Endothelial cell (in vitro differentiated cells): ENCODE results near the gene CHRNA4. TPM values are rescaled to one million over a fixed set of nuclear protein-coding genes. Genes with fewer than 3 reads are reported as not detected.

Experiments used
- DNase-seq: peaks from one replicate; pipeline ENCODE4 v3.0.0; 2021; ENCODE audit warnings: low spot score
- H3K27ac Mint-ChIP-seq: one replicate; pipeline ENCODE4 v1.8.0; 2021; ENCODE audit warnings: mixed read lengths, inconsistent platforms; ENCODE audit not compliant: unreplicated experiment
- H3K27me3 Mint-ChIP-seq: one replicate; pipeline ENCODE4 v1.8.0; 2021; ENCODE audit warnings: mild to moderate bottlenecking, moderate library complexity, mixed read lengths, inconsistent platforms; ENCODE audit not compliant: unreplicated experiment
- H3K36me3 Mint-ChIP-seq: one replicate; pipeline ENCODE4 v1.8.0; 2021; ENCODE audit warnings: mild to moderate bottlenecking, low read depth, mixed read lengths, inconsistent platforms; ENCODE audit not compliant: unreplicated experiment
- H3K4me1 Mint-ChIP-seq: one replicate; pipeline ENCODE4 v1.8.0; 2021; ENCODE audit warnings: mild to moderate bottlenecking, mixed read lengths, inconsistent platforms; ENCODE audit not compliant: unreplicated experiment
- H3K4me3 Mint-ChIP-seq: one replicate; pipeline ENCODE4 v1.8.0; 2021; ENCODE audit warnings: mild to moderate bottlenecking, mixed read lengths, inconsistent platforms; ENCODE audit not compliant: unreplicated experiment
- H3K9me3 Mint-ChIP-seq: one replicate; pipeline ENCODE4 v1.8.0; 2021; ENCODE audit warnings: mixed read lengths, inconsistent platforms; ENCODE audit not compliant: unreplicated experiment
- total RNA-seq: library from RNA; stranded (reverse); fragmentation: NEBNext Ultra II Directional; extraction: Animal tissue kit (Norgen Biotek cat#: 25700); gene quantifications from one replicate; pipeline ENCODE4 v1.2.1, GENCODE V29; 2021; ENCODE audit not compliant: unreplicated experiment
- TF ChIP-seq, protein P1 (sequence below): fragments of 200-600 bp; sonication (generic); IDR thresholded peaks from one replicate; pipeline ENCODE4 v1.5.0; 2021; ENCODE audit warnings: antibody characterized with exemption; ENCODE audit not compliant: unreplicated experiment

The CHRNA4 gene
- total RNA-seq, 1 donor from 2014 or later = 2.6 TPM

DNA sequence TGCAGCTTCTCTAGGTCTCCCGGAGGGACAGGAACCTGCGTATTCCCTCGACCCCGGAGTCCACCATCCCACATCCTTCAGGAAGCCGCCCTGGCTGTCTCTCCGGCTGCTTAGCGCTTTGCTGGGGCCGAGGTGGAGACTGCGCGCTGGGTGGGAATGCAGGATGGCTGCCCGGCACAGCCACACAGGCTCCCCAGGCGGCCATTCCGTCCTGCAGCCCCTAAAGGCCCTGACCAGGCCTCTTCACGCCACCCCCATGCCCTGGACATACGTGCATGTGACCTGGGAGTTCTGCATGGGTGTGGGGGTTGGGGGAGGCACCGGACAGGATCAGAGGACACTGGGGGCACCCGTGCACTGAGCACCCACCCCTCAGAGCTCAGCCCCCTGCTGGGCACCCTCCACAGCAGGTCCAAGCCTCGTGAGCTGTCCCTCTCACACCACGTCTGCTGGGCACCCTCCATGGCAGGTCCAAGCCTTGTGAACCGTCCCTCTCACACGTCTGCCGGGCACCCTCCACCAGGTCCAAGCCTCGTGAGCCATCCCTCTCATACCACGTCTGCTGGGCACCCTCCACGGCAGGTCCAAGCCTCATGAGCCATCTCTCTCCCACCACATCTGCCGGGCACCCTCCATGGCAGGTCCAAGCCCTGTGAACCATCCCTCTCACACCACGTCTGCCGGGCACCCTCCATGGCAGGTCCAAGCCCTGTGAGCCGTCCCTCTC, 40.4 kb upstream of the CHRNA4 start:
- Mint-ChIP-seq H3K27ac (peak overlapping the region; percentile 9), H3K4me3 (no peak overlapping the region), H3K4me1 (no peaks in the 10 kb centered on the region), H3K27me3 (peaks cover 20% of the 10 kb centered on the region), H3K9me3 (no peaks in the 10 kb centered on the region), H3K36me3 (no peaks in the 10 kb centered on the region)
- TF ChIP-seq, protein P1, sequence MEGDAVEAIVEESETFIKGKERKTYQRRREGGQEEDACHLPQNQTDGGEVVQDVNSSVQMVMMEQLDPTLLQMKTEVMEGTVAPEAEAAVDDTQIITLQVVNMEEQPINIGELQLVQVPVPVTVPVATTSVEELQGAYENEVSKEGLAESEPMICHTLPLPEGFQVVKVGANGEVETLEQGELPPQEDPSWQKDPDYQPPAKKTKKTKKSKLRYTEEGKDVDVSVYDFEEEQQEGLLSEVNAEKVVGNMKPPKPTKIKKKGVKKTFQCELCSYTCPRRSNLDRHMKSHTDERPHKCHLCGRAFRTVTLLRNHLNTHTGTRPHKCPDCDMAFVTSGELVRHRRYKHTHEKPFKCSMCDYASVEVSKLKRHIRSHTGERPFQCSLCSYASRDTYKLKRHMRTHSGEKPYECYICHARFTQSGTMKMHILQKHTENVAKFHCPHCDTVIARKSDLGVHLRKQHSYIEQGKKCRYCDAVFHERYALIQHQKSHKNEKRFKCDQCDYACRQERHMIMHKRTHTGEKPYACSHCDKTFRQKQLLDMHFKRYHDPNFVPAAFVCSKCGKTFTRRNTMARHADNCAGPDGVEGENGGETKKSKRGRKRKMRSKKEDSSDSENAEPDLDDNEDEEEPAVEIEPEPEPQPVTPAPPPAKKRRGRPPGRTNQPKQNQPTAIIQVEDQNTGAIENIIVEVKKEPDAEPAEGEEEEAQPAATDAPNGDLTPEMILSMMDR = no peak
- no peak for DNase-seq

DNA sequence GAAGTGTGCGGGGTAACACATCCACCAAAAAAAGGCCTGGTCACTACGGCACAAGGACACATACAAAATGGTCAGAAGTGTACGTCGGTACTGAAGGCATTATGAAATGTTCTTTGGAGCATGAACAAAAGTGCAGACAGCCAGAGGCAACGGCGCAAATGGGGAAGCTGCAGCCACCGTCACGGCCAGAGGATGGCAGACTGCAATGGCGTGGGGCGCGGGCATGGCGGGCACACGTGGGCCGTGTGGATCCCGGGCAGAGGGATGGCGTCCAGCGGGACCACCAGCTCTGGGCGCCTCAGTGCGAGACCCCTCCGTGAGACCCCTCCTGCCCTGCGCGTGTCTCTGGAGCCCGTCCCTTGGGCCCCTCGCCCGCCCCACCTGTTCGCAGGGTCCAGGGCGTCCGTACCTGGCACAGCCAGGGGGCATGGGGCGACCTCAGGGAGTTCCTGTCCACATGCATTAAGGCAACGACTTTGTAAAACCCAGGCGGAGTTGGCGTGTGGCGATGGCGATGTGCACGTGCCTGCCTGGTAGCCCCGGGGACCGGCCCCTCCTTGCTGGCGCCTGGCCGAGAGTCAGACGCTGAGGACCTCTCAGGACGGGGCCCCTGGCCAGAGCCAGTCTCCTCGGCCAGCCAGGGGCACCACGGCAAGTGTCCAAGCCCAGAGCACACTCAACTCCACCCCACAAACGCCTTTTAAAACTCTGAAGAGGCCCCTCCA, 39.5 kb upstream of the CHRNA4 start:
- no peaks in the 10 kb centered on the region for H3K9me3 Mint-ChIP-seq
- H3K27me3 Mint-ChIP-seq = peaks cover 20% of the 10 kb centered on the region
- H3K4me1 Mint-ChIP-seq = no peaks in the 10 kb centered on the region
- no peak overlapping the region for H3K4me3 Mint-ChIP-seq
- no peaks in the 10 kb centered on the region for H3K36me3 Mint-ChIP-seq
- peak overlapping the region; percentile 57 for H3K27ac Mint-ChIP-seq
- TF ChIP-seq, protein P1 = no peak
- no peak for DNase-seq

DNA sequence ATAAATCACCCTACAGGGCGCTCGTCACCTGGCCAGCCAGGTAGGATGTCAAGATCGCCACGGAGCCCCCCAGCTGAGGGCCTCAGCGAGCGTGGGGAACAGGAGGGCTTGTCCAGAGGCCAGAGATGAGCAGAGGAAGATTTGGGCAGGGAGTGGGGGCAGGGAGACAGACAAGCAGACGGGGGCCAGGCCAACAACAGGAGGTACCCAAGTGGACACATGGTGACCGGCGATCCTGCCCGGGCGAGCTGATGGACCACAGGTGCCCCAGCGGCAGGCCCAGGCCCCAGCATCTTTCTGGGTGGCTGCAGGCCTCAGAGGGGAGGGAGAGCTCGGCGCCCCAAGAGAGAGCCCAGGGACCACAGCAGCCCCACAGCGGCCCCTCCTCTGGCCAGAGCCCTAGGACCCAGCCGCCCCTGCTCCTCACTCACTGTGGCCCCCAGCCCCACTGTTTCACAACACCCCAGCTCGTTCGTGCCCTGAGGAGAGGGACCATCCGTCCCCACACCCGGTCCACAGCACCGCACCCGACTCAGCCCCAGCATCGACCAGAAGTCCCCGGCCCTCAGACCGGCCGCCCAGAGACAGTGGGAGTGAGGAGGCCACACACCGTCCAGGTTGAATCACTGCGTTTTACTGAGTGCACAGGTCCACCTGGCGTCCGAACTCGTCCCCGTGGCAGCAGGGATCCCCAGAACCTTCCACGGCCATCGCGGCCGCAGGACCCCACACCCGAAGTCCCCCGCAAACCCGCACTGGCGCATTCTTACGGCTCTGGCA, 38.6 kb upstream of the CHRNA4 start:
- no peak for DNase-seq
- Mint-ChIP-seq H3K4me1 (no peaks in the 10 kb centered on the region), H3K27ac (peak overlapping the region; percentile 57), H3K4me3 (no peak overlapping the region), H3K9me3 (no peaks in the 10 kb centered on the region), H3K27me3 (peaks cover 20% of the 10 kb centered on the region), H3K36me3 (no peaks in the 10 kb centered on the region)
- TF ChIP-seq, protein P1 = no peak

DNA sequence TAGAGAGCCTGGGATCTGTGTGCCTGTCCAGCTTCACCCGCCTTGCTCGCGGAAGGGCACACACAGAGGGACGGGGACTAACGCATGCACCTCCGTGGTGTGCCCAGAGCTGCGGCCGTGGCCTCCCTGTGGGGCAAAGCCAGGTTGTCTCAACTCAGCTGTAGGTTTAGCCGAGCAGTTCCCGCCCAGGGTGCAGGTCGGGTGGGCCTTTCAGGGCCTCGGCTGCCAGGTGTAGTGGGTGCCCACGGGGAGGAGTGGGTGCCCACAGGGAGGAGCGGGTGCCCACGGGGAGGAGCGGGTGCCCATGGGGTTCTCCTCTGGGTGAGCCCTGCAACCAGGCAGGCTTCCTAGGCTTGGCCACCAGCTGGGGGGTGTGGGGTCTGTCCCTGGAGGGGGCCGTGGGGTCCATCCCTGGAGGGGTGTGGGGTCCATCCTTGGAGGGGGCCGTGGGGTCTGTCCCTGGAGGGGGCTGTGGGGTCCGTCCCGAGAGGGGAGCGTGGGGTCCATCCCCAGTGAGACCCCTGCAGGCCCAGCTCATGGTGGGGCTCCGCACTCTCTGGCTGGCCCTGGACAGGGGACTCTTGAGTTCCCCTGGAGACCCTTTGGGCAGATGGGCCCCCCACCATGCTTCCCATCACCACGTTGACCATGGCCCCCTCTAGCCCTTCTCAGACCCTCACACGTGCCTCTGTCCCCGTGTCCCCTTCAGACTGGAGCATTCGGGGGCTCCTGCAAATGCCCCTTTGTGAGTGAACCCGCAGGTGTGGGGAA, 37.8 kb upstream of the CHRNA4 start:
- Mint-ChIP-seq H3K36me3 (no peaks in the 10 kb centered on the region), H3K27me3 (peaks cover 23% of the 10 kb centered on the region), H3K4me3 (no peak overlapping the region), H3K9me3 (no peaks in the 10 kb centered on the region), H3K27ac (no peak overlapping the region), H3K4me1 (no peaks in the 10 kb centered on the region)
- TF ChIP-seq, protein P1 = no peak
- DNase-seq = no peak
